ENCODE data around the gene A2ML1.
"Not testable (repeated sequence)": the region's sequence is repeated elsewhere in the genome, so short reads cannot be mapped to it uniquely, and the experiment has no call there.

A2ML1 gene

DNA sequence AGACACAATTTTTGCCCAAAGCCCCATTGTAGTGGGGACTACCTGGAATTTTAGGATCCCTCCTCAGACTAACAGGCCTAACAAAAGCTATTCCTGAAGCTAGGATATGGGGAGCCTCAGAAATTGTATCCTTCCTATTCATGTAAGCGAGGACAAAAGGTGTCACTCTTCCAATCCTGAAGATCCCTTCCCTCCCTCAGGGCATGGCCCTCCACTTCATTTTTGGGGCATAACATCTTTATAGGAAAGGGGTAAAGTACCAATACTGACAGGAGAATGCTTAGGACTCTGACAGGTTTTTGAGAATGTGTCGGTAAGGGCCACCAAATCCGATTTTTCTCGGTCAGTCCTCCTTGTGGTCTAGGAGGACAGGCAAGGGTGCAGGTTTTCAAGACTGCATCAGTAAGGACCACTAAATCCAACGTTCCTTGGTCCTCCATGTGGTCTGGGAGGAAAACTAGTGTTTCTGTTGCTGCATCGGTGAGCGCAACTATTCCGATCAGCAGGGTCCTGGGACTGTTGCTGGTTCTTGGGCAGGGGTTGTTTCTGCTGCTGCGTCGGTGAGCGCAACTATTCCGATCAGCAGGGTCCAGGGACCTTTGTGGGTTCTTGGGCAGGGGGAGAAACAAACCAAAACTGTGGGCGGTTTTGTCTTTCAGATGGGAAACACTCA, 32.9 kb upstream of the A2ML1 start:
- no CpG with 5 or more reads among the region's 13 CpGs for WGBS (ENCODE audit: insufficient coverage, insufficient read length)
- H3K4me3 ChIP-seq (ENCODE audit: low read length): peak overlapping the region; percentile 60
- not testable (repeated sequence) for H3K27ac ChIP-seq (ENCODE audit: low read length)

DNA sequence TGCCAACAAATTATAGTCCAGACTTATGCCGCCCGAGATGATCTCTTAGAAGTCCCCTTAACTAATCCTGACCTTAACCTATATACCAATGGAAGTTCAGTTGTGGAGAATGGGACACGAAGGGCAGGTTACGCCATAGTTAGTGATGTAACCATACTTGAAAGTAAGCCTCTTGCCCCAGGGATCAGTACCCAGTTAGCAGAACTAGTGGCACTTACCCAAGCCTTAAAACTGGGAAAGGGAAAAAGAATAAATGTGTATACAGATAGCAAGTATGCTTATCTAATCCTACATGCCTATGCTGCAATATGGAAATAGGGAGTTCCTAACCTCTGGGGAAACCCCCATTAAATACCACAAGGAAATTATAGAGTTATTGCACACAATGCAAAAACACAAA, 29.2 kb upstream of the A2ML1 start:
- H3K27ac ChIP-seq (ENCODE audit: low read length); H3K4me1 ChIP-seq (ENCODE audit: control insufficient read depth, insufficient read depth, low read length); H3K9me3 ChIP-seq (ENCODE audit: control insufficient read depth, insufficient read depth, low read length); H3K27me3 ChIP-seq (ENCODE audit: control insufficient read depth, insufficient read depth, low read length); DNase-seq (ENCODE audit: low read depth, low spot score); H3K4me3 ChIP-seq (ENCODE audit: low read length): not testable (repeated sequence)
- peaks cover 17% of the 10 kb centered on the region for H3K36me3 ChIP-seq (ENCODE audit: control insufficient read depth, insufficient read depth, low read length)
- WGBS (ENCODE audit: insufficient coverage, insufficient read length): no CpG with 5 or more reads among the region's 4 CpGs

More for the DNA sequence above, 32.9 kb upstream of the A2ML1 start:
- not testable (repeated sequence) for DNase-seq (ENCODE audit: low read depth, low spot score); H3K4me1 ChIP-seq (ENCODE audit: control insufficient read depth, insufficient read depth, low read length); H3K27me3 ChIP-seq (ENCODE audit: control insufficient read depth, insufficient read depth, low read length); H3K9me3 ChIP-seq (ENCODE audit: control insufficient read depth, insufficient read depth, low read length)
- H3K36me3 ChIP-seq (ENCODE audit: control insufficient read depth, insufficient read depth, low read length): peaks cover 12% of the 10 kb centered on the region

DNA sequence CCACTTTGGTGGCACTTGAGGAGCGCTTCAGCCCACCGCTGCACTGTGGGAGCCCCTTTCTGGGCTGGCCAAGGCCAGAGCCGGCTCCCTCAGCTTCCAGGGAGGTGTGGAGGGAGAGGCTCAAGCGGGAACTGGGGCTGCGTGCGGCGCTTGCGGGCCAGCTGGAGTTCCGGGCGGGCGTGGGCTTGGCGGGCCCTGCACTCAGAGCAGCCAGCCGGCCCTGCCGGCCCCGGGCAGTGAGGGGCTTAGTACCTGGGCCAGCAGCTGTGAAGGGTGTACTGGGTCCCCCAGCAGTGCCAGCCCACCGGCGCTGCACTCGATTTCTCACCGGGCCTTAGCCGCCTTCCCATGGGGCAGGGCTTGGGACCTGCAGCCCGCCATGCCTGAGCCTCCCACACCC, 27.8 kb upstream of the A2ML1 start:
- DNase-seq (ENCODE audit: low read depth, low spot score); H3K9me3 ChIP-seq (ENCODE audit: control insufficient read depth, insufficient read depth, low read length); H3K4me3 ChIP-seq (ENCODE audit: low read length); H3K27ac ChIP-seq (ENCODE audit: low read length); H3K27me3 ChIP-seq (ENCODE audit: control insufficient read depth, insufficient read depth, low read length); H3K4me1 ChIP-seq (ENCODE audit: control insufficient read depth, insufficient read depth, low read length): not testable (repeated sequence)
- peaks cover 17% of the 10 kb centered on the region for H3K36me3 ChIP-seq (ENCODE audit: control insufficient read depth, insufficient read depth, low read length)
- WGBS (ENCODE audit: insufficient coverage, insufficient read length): no CpG with 5 or more reads among the region's 21 CpGs

DNA sequence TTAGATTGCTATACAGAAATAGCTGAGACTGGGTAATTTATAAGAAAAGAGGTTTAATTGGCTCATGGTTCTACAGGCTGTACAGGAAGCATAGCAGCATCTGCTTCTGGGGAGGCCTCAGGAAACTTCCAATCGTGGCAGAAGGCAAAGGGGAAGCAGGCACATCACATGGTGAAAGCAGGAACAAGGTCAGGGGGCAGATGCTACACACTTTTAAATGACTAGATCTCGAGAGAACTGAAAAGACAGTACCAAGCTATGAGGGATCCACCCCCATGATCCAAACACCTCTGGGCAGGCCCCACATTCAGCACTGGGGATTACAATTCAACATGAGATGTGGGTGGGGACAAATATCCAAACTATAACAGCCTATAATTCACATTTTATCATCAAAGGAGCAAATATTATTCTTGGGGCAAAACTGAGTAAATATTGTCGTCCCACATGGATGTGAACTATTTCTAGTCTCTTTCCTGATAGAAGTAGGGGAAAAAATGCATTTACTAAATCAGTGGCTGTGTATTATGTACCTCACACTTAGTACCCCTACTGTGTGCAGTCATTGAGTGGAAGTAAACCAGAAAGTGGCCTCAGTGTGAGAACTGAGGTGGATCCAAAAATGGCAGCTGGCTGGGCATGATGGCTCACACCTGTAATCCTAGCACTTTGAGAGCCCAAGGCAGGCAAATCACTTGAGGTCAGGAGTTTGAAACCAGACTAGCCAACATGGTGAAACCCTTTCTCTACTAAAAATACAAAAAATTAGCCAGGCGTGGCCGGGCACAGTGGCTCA, 25.4 kb upstream of the A2ML1 start:
- no CpG with 5 or more reads among the region's 5 CpGs for WGBS (ENCODE audit: insufficient coverage, insufficient read length)
- Histone ChIP-seq H3K36me3 (ENCODE audit: control insufficient read depth, insufficient read depth, low read length) (peaks cover 12% of the 10 kb centered on the region), H3K4me3 (ENCODE audit: low read length) (no peak overlapping the region), H3K9me3 (ENCODE audit: control insufficient read depth, insufficient read depth, low read length) (no peaks in the 10 kb centered on the region), H3K4me1 (ENCODE audit: control insufficient read depth, insufficient read depth, low read length) (no peaks in the 10 kb centered on the region), H3K27me3 (ENCODE audit: control insufficient read depth, insufficient read depth, low read length) (no peaks in the 10 kb centered on the region), H3K27ac (ENCODE audit: low read length) (no peak overlapping the region)
- no peak for DNase-seq (ENCODE audit: low read depth, low spot score)

DNA sequence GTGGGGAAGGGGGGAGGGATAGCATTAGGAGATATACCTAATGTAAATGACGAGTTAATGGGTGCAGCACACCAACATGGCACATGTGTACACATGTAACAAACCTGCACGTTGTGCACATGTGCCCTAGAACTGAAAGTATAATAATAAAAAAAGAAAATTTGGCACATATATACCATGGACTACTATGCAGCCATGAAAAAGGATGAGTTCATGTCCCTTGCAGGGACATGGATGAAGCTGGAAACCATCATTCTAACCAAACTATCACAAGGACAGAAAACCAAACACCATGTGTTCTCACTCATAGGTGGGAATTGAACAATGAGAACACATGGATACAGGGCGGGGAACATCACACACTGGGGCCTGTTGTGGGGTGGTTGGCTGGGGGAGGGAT, 21.2 kb upstream of the A2ML1 start:
- not testable (repeated sequence) for H3K27ac ChIP-seq (ENCODE audit: low read length); H3K36me3 ChIP-seq (ENCODE audit: control insufficient read depth, insufficient read depth, low read length); DNase-seq (ENCODE audit: low read depth, low spot score); H3K27me3 ChIP-seq (ENCODE audit: control insufficient read depth, insufficient read depth, low read length); H3K4me3 ChIP-seq (ENCODE audit: low read length); H3K4me1 ChIP-seq (ENCODE audit: control insufficient read depth, insufficient read depth, low read length); H3K9me3 ChIP-seq (ENCODE audit: control insufficient read depth, insufficient read depth, low read length)
- no CpG with 5 or more reads among the region's 3 CpGs for WGBS (ENCODE audit: insufficient coverage, insufficient read length)

DNA sequence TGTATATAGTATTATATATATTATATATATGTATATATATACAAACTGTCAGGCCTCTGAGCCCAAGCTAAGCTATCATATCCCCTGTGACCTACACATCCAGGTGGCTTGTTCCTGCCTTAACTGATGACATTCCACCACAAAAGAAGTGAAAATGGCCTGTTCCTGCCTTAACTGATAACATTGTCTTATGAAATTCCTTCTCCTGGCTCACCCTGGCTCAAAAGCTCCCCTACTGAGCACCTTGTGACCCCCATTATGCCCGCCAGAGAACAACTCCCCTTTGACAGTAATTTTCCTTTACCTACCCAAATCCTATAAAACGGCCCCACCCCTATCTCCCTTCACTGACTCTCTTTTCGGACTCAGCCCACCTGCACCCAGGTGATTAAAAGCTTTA, 17.6 kb upstream of the A2ML1 start:
- not testable (repeated sequence) for H3K27ac ChIP-seq (ENCODE audit: low read length); H3K27me3 ChIP-seq (ENCODE audit: control insufficient read depth, insufficient read depth, low read length); DNase-seq (ENCODE audit: low read depth, low spot score); H3K36me3 ChIP-seq (ENCODE audit: control insufficient read depth, insufficient read depth, low read length); H3K4me1 ChIP-seq (ENCODE audit: control insufficient read depth, insufficient read depth, low read length); H3K9me3 ChIP-seq (ENCODE audit: control insufficient read depth, insufficient read depth, low read length); H3K4me3 ChIP-seq (ENCODE audit: low read length)
- WGBS (ENCODE audit: insufficient coverage, insufficient read length): no CpG with 5 or more reads among the region's 3 CpGs

DNA sequence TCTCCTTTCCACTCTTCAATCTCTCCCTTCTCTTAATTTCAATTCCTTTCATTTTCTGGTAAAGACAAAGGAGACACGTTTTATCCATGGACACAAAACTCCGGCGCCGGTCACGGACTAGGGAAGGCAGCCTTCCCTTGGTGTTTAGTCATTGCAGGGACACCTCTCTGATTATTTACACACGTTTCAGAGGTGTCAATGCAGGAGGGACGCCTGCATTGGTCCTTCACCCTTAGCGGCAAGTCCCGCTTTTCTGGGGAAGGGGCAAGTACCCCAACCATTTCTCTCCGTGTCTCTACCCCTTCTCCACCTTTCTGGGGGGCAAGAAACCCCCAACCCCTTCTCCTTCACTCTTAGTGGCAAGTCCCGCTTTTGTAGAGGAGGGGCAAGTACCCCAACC, 16.9 kb upstream of the A2ML1 start:
- not testable (repeated sequence) for H3K9me3 ChIP-seq (ENCODE audit: control insufficient read depth, insufficient read depth, low read length); H3K27me3 ChIP-seq (ENCODE audit: control insufficient read depth, insufficient read depth, low read length); H3K36me3 ChIP-seq (ENCODE audit: control insufficient read depth, insufficient read depth, low read length); DNase-seq (ENCODE audit: low read depth, low spot score); H3K4me3 ChIP-seq (ENCODE audit: low read length); H3K4me1 ChIP-seq (ENCODE audit: control insufficient read depth, insufficient read depth, low read length); H3K27ac ChIP-seq (ENCODE audit: low read length)
- no CpG with 5 or more reads among the region's 11 CpGs for WGBS (ENCODE audit: insufficient coverage, insufficient read length)

DNA sequence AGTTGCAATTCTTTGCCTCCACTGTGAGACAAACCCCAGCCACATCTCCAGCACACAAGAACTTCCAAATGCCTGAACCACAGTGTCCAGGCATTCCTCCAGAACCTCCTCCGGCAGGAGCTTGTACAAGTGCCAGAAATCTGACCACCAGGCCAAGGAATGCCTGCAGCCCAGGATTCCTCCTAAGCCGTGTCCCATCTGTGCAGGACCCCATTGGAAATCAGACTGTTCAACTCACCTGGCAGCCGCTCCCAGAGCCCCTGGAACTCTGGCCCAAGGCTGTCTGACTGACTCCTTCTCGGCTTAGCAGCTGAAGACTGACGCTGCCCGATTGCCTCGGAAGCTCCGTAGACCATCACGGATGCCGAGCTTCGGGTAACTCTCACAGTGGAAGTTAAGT, 15.3 kb upstream of the A2ML1 start:
- H3K27ac ChIP-seq (ENCODE audit: low read length); H3K36me3 ChIP-seq (ENCODE audit: control insufficient read depth, insufficient read depth, low read length); DNase-seq (ENCODE audit: low read depth, low spot score); H3K9me3 ChIP-seq (ENCODE audit: control insufficient read depth, insufficient read depth, low read length); H3K4me3 ChIP-seq (ENCODE audit: low read length); H3K4me1 ChIP-seq (ENCODE audit: control insufficient read depth, insufficient read depth, low read length); H3K27me3 ChIP-seq (ENCODE audit: control insufficient read depth, insufficient read depth, low read length): not testable (repeated sequence)
- WGBS (ENCODE audit: insufficient coverage, insufficient read length): no CpG with 5 or more reads among the region's 11 CpGs

DNA sequence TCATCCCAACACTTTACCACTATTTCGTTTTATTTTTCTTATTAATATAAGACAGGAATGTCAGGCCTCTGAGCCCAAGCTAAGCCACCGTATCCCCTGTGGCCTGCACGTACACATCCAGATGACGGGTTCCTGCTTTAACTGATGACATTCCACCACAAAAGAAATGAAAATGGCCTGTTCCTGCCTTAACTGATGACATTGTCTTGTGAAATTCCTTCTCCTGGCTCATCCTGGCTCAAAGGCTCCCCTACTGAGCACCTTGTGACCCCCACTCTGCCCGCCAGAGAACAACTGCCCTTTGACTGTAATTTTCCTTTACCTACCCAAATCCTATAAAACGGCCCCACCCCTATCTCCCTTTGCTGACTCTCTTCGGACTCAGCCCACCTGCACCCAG, 12.3 kb upstream of the A2ML1 start:
- not testable (repeated sequence) for H3K27me3 ChIP-seq (ENCODE audit: control insufficient read depth, insufficient read depth, low read length); DNase-seq (ENCODE audit: low read depth, low spot score); H3K36me3 ChIP-seq (ENCODE audit: control insufficient read depth, insufficient read depth, low read length); H3K4me3 ChIP-seq (ENCODE audit: low read length); H3K4me1 ChIP-seq (ENCODE audit: control insufficient read depth, insufficient read depth, low read length); H3K9me3 ChIP-seq (ENCODE audit: control insufficient read depth, insufficient read depth, low read length); H3K27ac ChIP-seq (ENCODE audit: low read length)
- 100% methylated on average over 1 of the region's 7 CpGs for WGBS (ENCODE audit: insufficient coverage, insufficient read length)

DNA sequence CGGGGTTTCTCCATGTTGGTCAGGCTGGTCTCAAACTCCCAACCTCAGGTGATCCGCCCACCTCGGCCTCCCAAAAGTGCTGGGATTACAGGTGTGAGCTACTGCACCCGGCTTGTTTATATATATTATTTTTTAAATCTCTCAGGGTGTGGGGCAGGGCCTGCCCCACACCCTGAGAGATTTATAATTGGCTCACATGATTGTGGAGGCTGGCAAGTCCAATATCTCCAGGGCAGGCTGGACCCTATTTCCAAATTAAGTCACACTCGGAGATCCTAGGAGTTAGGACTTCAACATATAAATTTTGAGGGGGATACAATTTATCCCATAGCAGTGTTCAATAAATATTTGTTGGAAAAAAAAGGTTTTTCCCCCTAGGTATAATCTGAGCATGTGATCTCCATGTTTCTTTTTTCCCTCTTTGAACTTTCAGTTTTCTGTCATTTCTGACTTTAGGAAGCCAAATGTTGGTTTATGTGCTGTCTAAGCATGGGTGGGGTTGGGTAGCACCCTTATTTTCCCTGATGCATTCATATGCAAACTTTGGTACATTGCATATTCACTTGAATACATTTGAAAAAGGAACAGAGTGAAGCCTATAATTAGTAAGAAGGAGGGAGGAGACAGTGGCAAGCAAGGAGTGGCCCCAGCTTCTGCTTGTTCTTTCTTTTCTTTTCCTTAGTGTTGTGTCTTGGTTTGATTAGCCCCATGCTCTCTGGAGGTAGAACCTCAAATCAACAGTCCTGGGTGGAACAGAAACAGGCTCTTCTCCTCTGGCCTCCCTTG, 8.7 kb upstream of the A2ML1 start:
- no peaks in the 10 kb centered on the region for H3K27me3 ChIP-seq (ENCODE audit: control insufficient read depth, insufficient read depth, low read length)
- no peak for DNase-seq (ENCODE audit: low read depth, low spot score)
- H3K4me1 ChIP-seq (ENCODE audit: control insufficient read depth, insufficient read depth, low read length): peaks cover 3% of the 10 kb centered on the region; the same call in 1 of the 2 replicates
- no CpG with 5 or more reads among the region's 5 CpGs for WGBS (ENCODE audit: insufficient coverage, insufficient read length)
- peak overlapping the region; percentile 95 for H3K27ac ChIP-seq (ENCODE audit: low read length)
- H3K36me3 ChIP-seq (ENCODE audit: control insufficient read depth, insufficient read depth, low read length): no peaks in the 10 kb centered on the region
- no peak overlapping the region for H3K4me3 ChIP-seq (ENCODE audit: low read length)
- H3K9me3 ChIP-seq (ENCODE audit: control insufficient read depth, insufficient read depth, low read length): no peaks in the 10 kb centered on the region
